Nephron progenitor cell (in vitro differentiated cells): ENCODE results near the gene CALCB.

Source experiments
- DNase-seq: peaks from one replicate; pipeline ENCODE4 v3.0.0; 2021
- H3K27ac Mint-ChIP-seq: 2 replicates; pipeline ENCODE4 v1.8.0; 2021; ENCODE audit warnings: mild to moderate bottlenecking, moderate library complexity, mixed read lengths
- H3K27me3 Mint-ChIP-seq: 2 replicates; pipeline ENCODE4 v1.8.0; 2021; ENCODE audit warnings: mild to moderate bottlenecking, low read depth, mixed read lengths; ENCODE audit not compliant: poor library complexity
- H3K36me3 Mint-ChIP-seq: 2 replicates; pipeline ENCODE4 v1.8.0; 2021; ENCODE audit warnings: low read depth, mixed read lengths
- H3K4me1 Mint-ChIP-seq: 2 replicates; pipeline ENCODE4 v1.8.0; 2021; ENCODE audit warnings: mixed read lengths
- H3K4me3 Mint-ChIP-seq: 2 replicates; pipeline ENCODE4 v1.8.0; 2021; ENCODE audit warnings: mild to moderate bottlenecking, moderate library complexity, mixed read lengths
- H3K9me3 Mint-ChIP-seq: 2 replicates; pipeline ENCODE4 v1.8.0; 2021; ENCODE audit warnings: mild to moderate bottlenecking, moderate library complexity, mixed read lengths
- CTCF ChIP-seq: fragments of 200-600 bp; sonication (generic); IDR thresholded peaks from 2 replicates; pipeline ENCODE4 v1.5.0; 2021; ENCODE audit warnings: antibody characterized with exemption

CALCB gene

GRCh38 chr11:15071556-15072255, 1.7 kb upstream of the CALCB start:
- DNase-seq: no peak
- no peaks in the 10 kb centered on the region for H3K4me1 Mint-ChIP-seq
- H3K4me3 Mint-ChIP-seq: no peak overlapping the region
- no peak for TF ChIP-seq CTCF
- H3K36me3 Mint-ChIP-seq: peaks cover 5% of the 10 kb centered on the region
- peaks cover 23% of the 10 kb centered on the region for H3K27me3 Mint-ChIP-seq
- no peak overlapping the region for H3K27ac Mint-ChIP-seq
- H3K9me3 Mint-ChIP-seq: peaks cover 38% of the 10 kb centered on the region

DNA sequence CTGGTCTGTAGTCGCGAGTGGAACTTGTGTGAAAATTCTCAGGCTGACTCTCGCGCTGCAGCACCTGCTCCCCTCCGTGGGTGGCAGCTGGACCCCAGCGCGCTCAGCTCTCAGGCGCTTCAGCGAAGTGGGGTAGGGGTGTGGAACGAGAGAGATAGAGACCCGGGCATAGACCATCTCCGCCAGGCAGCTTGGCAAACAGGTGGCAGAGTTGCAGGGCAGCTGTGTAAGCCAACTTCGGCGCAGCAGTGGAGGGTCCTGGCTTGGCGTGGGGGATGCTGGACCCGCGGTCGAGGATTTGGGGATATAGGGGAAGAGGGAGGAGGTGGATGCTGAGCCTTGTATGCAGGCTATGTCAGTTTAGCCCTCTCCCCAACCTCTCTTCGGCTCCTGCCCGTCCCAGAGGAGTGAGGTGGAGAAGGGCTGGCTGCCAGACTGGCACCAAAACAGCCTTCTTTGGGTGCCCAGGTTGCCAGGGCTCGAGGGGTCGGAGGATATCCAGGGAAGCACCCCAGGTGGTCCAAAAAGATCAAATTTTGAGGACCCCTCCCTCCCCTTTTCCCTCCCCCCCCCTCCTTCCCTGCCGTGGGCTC, 746 bp upstream of the CALCB start:
- H3K9me3 Mint-ChIP-seq: peaks cover 38% of the 10 kb centered on the region
- H3K4me1 Mint-ChIP-seq: no peaks in the 10 kb centered on the region
- no peak for TF ChIP-seq CTCF
- peaks cover 5% of the 10 kb centered on the region for H3K36me3 Mint-ChIP-seq
- H3K27me3 Mint-ChIP-seq: peaks cover 23% of the 10 kb centered on the region
- H3K27ac Mint-ChIP-seq: no peak overlapping the region
- DNase-seq: no peak
- no peak overlapping the region for H3K4me3 Mint-ChIP-seq

- Mint-ChIP-seq H3K27ac (no peak overlapping the region), H3K27me3 (peaks cover 23% of the 10 kb centered on the region), H3K4me3 (no peak overlapping the region), H3K4me1 (no peaks in the 10 kb centered on the region), H3K9me3 (peaks cover 21% of the 10 kb centered on the region), H3K36me3 (no peaks in the 10 kb centered on the region)
- peak; percentile 93 for DNase-seq
- peak; percentile 88 for TF ChIP-seq CTCF
Measured at GRCh38 chr11:15074206-15075161, 1.1 kb downstream of the CALCB start.

DNA sequence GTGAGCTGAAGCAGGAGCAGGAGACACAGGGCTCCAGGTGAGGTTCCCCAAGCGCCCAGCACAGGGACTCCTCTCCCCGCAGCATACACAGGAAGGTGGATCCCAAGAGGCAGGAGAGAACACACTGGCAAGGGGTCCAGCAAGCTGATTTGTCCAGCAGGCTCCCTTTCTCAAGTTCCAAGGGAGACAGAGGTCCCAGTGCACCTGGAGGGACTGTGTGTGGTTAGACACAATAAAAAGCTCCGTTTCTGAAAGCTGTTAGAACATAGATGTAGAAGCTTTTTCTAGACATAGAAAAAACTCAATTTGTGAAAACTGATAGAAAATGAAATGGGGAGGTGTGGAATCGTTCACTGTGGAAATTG, 1.8 kb downstream of the CALCB start:
- H3K9me3 Mint-ChIP-seq: peaks cover 14% of the 10 kb centered on the region
- H3K4me1 Mint-ChIP-seq: no peaks in the 10 kb centered on the region
- H3K4me3 Mint-ChIP-seq: no peak overlapping the region
- peaks cover 23% of the 10 kb centered on the region for H3K27me3 Mint-ChIP-seq
- H3K27ac Mint-ChIP-seq: no peak overlapping the region
- DNase-seq: no peak
- TF ChIP-seq CTCF: no peak
- H3K36me3 Mint-ChIP-seq: no peaks in the 10 kb centered on the region

DNA sequence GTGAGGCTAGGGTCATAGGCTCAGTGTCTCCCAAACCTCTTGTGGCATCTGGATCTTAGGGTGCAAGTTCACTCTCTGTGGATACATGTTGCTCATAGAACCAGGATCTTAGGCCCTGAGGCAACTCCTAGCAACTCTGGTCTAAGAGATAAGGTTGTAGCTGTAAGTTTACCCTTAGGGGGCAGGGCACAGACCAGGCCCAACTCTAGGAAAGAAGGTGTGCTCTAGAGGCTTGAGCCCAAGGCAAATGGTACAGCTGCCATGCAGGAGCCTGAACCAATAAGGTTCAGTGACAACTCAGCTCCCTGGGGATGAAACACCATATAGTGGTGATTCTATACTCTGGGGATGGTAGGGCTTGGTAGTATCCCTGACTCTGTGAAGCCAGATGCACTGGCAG, 17.8 kb downstream of the CALCB start:
- no peak for DNase-seq
- no peak overlapping the region for H3K4me3 Mint-ChIP-seq
- no peaks in the 10 kb centered on the region for H3K36me3 Mint-ChIP-seq

More for the DNA sequence above, 17.8 kb downstream of the CALCB start:
- Mint-ChIP-seq H3K9me3 (peaks cover 22% of the 10 kb centered on the region), H3K27ac (no peak overlapping the region), H3K4me1 (no peaks in the 10 kb centered on the region), H3K27me3 (no peaks in the 10 kb centered on the region)
- no peak for TF ChIP-seq CTCF
